WERI-Rb-1 (cell line): ENCODE data around the gene MRC2.
"Not testable (repeated sequence)": the region's sequence is repeated elsewhere in the genome, so short reads cannot be mapped to it uniquely, and the experiment has no call there.

ENCODE experiments used
- DNase-seq: peaks from one replicate; pipeline ENCODE4 v3.0.0-alpha.2; 2020
- H3K27ac ChIP-seq: fragments of 250-450 bp; sonication (Bioruptor Pico); 2 replicates; pipeline ENCODE4 v1.5.1; 2020; ENCODE audit warnings: mild to moderate bottlenecking, moderate library complexity
- H3K27me3 ChIP-seq: fragments of 250-450 bp; sonication (Bioruptor Pico); 2 replicates; pipeline ENCODE4 v1.5.1; 2021; ENCODE audit warnings: mild to moderate bottlenecking, low read depth, moderate library complexity; ENCODE audit not compliant: insufficient read depth, severe bottlenecking
- H3K36me3 ChIP-seq: fragments of 250-450 bp; sonication (Bioruptor Pico); 2 replicates; pipeline ENCODE4 v1.5.1; 2020; ENCODE audit warnings: mild to moderate bottlenecking, moderate library complexity
- H3K4me3 ChIP-seq: 2 replicates; pipeline ENCODE4 v1.5.1; 2011; ENCODE audit warnings: low read depth, mild to moderate bottlenecking, control low read depth, low read length
- H3K9me3 ChIP-seq: fragments of 250-450 bp; sonication (Bioruptor Pico); 2 replicates; pipeline ENCODE4 v1.5.1; 2021; ENCODE audit warnings: mild to moderate bottlenecking, moderate library complexity; ENCODE audit not compliant: severe bottlenecking
- CTCF ChIP-seq: IDR thresholded peaks from 2 replicates; pipeline ENCODE4 v1.5.1; 2011; ENCODE audit warnings: low read depth, mild to moderate bottlenecking, control low read depth, inconsistent platforms, low read length

Gene MRC2

DNA sequence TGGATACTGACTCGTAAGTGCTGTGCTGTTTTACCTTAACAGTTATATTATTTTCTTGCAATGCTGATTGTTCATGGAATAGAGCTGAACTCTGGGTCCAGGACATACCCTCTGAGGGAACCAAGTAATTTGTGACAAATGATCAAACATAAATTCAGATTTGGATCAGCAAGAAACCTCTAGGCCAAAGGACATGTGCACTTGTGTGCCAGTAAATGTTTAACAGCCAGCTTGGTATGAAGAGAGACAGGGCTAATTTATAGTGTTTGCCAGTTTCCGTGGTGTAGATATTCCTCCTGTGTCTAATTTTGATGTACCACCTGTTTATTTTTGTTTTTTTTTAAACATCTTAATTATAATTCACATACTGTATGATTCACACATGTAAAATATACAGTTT, 30.8 kb upstream of the MRC2 start:
- peaks cover 2% of the 10 kb centered on the region for H3K9me3 ChIP-seq
- no peaks in the 10 kb centered on the region for H3K27me3 ChIP-seq
- H3K36me3 ChIP-seq: peaks cover 79% of the 10 kb centered on the region
- no peak for TF ChIP-seq CTCF
- no peak for DNase-seq
- H3K27ac ChIP-seq: no peak overlapping the region
- H3K4me3 ChIP-seq: no peak overlapping the region

GRCh38 chr17:62597150-62597549, 30.3 kb upstream of the MRC2 start:
- no peak overlapping the region for H3K27ac ChIP-seq
- no peaks in the 10 kb centered on the region for H3K27me3 ChIP-seq
- DNase-seq: no peak
- no peak overlapping the region for H3K4me3 ChIP-seq
- TF ChIP-seq CTCF: no peak
- peaks cover 2% of the 10 kb centered on the region for H3K9me3 ChIP-seq
- peaks cover 81% of the 10 kb centered on the region for H3K36me3 ChIP-seq

- Histone ChIP-seq H3K27me3 (no peaks in the 10 kb centered on the region), H3K4me3 (no peak overlapping the region), H3K27ac (no peak overlapping the region), H3K36me3 (peaks cover 81% of the 10 kb centered on the region), H3K9me3 (peaks cover 2% of the 10 kb centered on the region)
- TF ChIP-seq CTCF: no peak
- no peak for DNase-seq
Measured at GRCh38 chr17:62597920-62598319, 29.6 kb upstream of the MRC2 start.

DNA sequence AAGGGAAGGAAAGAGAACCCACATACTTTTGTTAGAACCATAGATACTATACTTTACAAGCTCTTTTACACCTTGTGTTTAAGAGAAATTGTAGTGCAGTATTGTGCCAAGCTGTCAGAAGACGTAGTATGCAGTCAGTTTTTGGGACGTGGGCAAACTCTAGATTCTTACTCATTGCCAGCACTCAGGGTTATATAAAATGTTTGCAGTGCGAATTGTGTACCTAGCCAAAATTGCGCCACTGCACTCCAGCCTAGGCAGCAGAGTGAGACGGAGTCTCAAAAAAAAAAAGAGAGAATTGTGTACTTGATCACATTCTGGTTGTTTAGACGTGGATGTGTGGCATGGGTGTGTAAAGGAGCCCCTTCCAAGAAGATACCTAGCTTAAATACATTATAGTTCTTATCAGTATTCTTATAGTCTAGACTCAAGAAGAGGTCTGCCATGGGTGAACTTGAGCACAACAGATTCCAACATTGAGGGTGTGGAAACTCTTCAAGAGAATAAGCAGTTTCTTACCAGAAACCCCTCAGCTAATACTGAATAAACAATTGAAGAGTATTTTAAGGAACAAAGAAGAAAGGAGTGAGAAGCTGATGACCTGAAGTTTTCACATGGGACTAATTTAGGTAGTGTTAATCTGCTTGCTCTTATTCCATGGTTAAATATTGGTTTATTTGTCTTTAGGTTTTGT, 27.4 kb upstream of the MRC2 start:
- no peak overlapping the region for H3K27ac ChIP-seq
- peaks cover 78% of the 10 kb centered on the region for H3K36me3 ChIP-seq
- TF ChIP-seq CTCF: no peak
- DNase-seq: no peak
- no peaks in the 10 kb centered on the region for H3K9me3 ChIP-seq
- H3K4me3 ChIP-seq: no peak overlapping the region
- H3K27me3 ChIP-seq: no peaks in the 10 kb centered on the region

- peaks cover 79% of the 10 kb centered on the region for H3K36me3 ChIP-seq
- H3K27ac ChIP-seq: no peak overlapping the region
- H3K4me3 ChIP-seq: no peak overlapping the region
- TF ChIP-seq CTCF: no peak
- no peak for DNase-seq
- no peaks in the 10 kb centered on the region for H3K9me3 ChIP-seq
- no peaks in the 10 kb centered on the region for H3K27me3 ChIP-seq
Measured at GRCh38 chr17:62600805-62601204, 26.7 kb upstream of the MRC2 start.

- peaks cover 78% of the 10 kb centered on the region for H3K36me3 ChIP-seq
Measured at GRCh38 chr17:62601471-62601870, 26.0 kb upstream of the MRC2 start.

GRCh38 chr17:62603783-62604182, 23.7 kb upstream of the MRC2 start:
- not testable (repeated sequence) for H3K27ac ChIP-seq, DNase-seq, H3K27me3 ChIP-seq, H3K9me3 ChIP-seq, H3K4me3 ChIP-seq
- H3K36me3 ChIP-seq: peaks cover 86% of the 10 kb centered on the region

More at GRCh38 chr17:62601471-62601870, 26.0 kb upstream of the MRC2 start:
- Histone ChIP-seq H3K9me3 (no peaks in the 10 kb centered on the region), H3K27me3 (no peaks in the 10 kb centered on the region), H3K4me3 (no peak overlapping the region), H3K27ac (no peak overlapping the region)
- no peak for TF ChIP-seq CTCF
- DNase-seq: no peak
